GM19395 (cell line): ENCODE results near the gene PPP1R13L.
"Not testable (repeated sequence)": the region's sequence is repeated elsewhere in the genome, so short reads cannot be mapped to it uniquely, and the experiment has no call there.

Experiments used
- ATAC-seq: cut with Tn5 transposase; IDR thresholded peaks from one replicate; pipeline ENCODE4 v1.9.1; 2021; ENCODE audit warnings: mild to moderate bottlenecking, moderate library complexity; ENCODE audit not compliant: unreplicated experiment

PPP1R13L gene

GRCh38 chr19:45404557-45405434, at the start of gene PPP1R13L:
PPP1R13L (minus strand) TSS chr19:45405069; CDS start chr19:45398318, 6,751 bp downstream.
- ATAC-seq: no peak

DNA sequence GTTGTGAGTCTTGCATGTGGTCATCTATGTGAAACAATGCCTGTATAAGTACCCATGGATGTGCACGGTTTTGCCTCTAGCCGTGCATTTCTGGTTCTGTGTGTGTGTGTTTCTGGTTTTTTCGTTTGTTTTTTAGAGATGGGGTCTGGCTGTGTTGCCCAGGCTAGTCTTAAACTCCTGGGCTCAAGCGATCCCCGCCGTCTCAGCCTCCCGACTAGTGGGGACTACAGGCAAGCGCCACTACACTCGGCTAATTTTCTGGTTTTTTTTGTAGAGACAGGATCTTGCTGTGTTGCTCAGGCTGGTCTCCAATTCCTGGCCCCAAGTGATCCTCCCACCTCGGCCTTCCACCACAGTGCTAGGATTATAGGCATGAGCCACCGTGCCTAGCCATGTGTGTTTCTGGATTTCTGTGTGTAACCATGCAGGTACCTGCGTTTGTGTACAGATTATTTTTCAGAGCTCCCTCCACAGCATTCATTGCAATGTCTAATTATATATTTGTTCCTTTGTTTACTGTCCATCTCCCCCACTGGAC, 47.0 kb upstream of the PPP1R13L start:
- ATAC-seq: no peak

DNA sequence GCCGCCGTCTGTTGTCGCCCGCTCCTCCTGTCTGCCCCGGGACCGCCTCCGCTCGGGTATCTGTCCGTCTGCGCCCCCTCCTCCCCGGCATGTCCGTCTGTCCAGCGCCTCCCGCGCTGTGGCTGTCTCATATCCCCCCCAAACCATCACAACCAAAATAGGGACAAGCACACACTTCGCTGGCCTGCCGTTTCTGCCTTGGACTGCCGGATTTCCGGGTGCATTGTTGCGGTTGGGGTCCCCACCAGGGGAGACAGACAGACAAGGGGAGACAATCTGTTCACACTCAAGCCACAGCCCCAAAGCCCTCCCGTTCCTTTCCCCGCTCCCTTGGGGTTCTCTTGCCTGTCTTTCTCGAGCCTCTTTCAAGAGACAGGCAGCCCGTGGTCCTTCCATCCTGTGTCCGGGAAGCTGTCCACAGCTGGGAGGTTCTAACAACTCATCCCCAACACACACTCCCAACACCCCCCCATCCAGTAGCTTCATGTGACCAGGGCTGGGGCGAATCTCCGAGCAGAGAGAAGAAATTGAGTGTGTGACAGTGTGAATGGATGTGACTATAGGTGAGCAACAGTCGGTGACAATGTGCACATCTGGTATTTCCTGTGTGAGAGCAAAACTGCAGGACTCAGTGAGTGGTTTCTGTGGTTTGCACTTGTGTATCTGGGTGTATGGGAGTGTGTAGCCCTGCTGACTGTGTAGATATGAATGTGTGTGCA, 46.4 kb upstream of the PPP1R13L start:
- ATAC-seq: peak; percentile 20

DNA sequence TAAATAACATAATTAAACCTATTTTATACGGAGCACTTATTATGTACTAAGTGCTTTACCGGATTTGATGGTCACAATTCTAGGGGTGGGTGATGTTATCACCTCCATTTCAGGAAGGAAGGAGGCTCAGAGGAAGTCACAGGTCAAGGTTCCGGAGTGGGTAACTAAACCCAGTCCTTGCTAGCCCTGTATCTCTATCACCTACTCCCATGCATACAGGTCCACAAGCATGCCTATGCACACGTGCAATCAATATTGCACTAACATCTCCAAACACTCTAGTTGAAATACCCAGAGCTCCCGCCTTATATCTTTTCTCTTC, 45.1 kb upstream of the PPP1R13L start:
- peak; percentile 20 for ATAC-seq

DNA sequence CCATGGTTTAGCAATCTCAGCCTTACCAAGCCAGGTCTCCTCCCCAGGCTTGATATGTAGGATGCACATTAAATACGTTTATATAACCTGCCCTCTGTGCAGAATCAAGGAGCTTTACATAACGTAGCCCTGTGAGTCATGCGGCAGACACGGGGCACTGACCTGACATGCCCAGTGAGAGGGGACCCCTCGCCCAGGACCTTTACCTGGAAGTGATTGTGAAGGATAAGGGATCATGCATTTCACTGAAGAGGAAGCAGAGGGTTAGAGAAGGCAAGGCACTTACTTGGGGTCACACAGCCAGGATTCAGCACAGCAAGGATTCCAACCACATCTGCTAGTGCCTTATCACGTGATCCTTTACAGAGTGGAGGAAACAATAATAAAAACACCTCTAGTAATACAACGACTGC, 44.0 kb upstream of the PPP1R13L start:
- no peak for ATAC-seq

DNA sequence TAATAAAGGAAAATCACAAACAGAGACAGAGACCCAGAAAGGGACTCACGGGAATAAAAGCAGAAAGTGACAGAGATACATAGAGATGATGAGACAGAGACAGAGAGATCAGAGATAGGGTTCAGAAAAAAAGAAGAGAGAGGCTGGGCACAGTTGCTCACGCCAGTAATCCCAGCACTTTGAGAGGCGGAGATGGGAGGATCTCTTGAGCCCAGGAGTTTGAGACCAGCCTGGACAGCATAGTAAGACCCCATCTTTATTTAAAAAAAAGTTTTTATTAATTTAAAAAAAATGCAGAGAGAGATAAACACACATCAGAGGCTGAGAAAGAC, 43.5 kb upstream of the PPP1R13L start:
- no peak for ATAC-seq

DNA sequence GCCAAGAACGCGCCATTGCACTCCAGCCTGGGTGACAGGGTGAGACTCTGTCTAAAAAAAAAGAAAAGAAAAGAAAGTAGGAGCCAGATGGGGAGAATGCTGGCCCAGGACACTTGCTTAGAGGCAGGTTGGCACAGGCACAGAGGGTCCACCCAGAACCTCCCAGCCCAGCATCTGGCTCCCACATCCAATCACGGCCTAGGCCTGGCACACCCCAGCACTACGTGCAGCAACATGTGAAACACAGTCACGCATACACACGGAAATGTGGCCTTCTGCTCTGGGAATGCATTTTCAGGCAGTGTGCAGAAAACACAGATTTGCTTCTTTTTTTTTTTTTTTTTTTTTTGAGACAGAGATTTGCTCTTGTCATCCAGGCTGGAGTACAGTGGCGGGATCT, 42.1 kb upstream of the PPP1R13L start:
- no peak for ATAC-seq

GRCh38 chr19:45446295-45446694, 41.4 kb upstream of the PPP1R13L start:
- no peak for ATAC-seq

DNA sequence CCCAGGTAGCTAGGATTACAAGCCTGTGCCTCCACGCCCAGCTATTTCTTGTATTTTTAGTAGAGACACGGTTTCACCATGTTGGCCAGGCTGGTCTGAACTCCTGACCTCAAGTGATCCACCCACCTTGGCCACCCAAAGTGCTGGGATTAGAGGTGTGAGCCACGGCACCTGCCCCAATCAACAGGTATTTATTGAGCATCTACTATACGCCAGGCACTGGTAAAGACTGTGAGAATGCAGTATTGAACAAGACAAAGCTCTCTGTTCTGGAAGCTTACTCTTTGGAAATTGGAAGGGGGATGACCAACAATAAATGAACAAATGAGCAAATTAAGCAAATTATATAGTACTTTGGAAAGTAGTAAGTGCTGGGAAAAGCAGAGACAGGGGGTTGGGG, 40.3 kb upstream of the PPP1R13L start:
- ATAC-seq: no peak

GRCh38 chr19:45444318-45445041, 39.6 kb upstream of the PPP1R13L start:
- ATAC-seq: no peak

GRCh38 chr19:45443462-45444317, 38.8 kb upstream of the PPP1R13L start:
- no peak for ATAC-seq

- no peak for ATAC-seq
These were observed 38.1 kb upstream of the PPP1R13L start for GRCh38 chr19:45442778-45443461.

DNA sequence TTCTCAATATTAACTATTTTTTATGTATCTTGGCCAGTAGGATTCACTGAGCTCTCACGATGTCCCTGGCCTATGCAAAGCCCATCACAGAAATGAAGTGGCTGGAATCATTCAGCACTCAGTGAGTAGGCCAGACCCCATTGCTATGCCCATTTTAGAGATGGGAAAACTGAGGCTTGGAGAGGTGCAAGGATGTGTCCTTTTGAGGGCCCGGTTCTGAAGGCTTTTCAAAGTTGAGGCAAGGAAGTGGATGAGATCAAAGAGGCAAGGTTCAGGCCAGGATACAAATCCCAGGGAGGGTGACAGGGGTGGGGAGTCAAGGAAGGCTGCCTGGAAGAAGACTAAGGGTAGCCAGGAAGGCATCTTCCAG, 37.5 kb upstream of the PPP1R13L start:
- ATAC-seq: no peak

DNA sequence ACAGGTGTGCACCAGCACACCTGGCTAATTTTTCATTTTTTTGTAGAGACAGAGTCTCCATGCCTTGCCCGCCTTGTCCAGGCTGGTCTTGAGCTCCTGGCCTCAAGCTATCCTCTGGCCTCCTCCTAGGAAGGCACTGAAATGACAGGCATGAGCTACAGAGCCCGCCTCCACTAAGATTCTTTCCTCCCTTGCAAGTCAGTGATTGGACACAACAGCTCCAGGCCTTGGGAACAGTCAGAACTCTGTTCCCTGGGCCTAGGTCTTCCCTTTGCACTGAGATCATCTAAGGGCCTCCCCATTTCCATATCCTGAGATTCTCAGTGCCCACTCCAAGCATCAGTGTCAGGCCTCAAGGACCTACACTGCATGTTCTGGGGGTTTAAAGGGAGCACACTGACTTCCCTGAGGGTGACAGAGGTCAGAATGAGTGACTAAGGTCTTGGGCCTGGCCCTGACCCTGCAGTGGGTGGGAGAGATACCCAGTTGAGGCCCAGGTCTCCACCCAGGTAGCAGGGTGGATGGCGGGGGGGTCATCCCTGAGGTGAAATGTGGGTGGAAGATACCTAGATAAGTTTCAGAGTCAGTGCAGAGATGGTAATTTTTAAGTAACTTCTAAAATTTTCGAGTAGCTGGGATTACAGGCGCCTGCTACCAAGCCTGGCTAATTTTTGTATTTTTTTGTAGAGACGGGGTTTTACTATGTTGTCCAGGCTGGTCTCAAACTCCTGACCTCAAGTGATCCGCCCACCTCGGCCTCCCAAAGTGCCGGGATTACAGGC, 36.2 kb upstream of the PPP1R13L start:
- no peak for ATAC-seq

DNA sequence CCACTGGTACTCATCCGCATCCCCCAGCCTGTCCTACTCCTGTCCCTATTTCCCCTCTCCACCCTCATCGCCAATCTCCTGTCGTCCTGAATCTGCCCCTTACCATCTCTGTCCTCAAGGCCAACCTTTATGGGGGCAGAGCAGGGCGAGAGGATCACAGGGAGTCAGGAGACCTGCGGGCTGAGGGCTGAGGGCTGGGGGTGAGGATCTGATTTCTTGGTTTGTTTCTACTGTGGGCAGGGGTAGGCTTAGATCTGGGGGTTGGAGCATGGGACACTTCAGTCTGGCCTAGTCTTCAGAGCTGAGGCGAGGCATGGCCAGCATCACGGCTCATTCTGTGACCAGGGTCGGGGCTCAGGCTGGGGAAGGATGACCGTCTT, 35.4 kb upstream of the PPP1R13L start:
- no peak for ATAC-seq

- peak; percentile 55 for ATAC-seq
These were observed 34.8 kb upstream of the PPP1R13L start for GRCh38 chr19:45439569-45440258.

DNA sequence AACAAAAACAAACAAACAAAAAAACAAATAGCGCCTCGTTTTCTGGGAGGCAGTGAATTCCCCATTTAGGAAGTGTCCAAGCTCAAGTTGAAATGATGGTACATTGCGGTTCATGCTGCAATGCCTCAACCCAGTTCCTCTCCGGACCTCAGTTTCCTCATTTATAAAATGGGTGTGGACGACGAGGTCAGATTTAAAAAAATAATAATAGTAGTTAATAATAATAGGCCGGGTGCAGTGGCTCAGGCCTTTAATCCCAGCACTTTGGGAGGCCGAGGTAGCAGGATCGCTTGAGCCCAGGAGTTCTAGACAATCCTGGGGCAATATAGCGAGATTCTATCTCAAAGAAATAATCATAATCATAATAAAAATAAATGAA, 34.3 kb upstream of the PPP1R13L start:
- ATAC-seq: no peak

DNA sequence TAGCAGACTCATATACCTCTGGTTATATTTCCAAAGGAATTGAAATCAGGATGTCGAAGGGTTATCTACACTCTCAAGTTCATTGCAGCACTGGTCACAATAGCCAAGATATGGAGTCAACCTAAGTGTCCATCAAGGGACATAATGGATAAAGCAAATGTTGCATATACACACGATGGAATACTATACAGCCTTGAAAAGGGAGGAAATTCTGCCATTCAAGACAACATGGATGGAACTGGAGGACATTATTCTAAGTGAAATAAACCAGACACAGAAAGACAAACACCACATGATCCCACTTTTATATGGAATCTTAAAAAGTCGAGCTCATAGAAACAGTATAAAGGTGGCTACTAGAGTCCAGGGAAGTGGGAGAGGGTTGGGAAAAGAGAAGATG, 32.5 kb upstream of the PPP1R13L start:
- no peak for ATAC-seq

GRCh38 chr19:45432543-45432942, 27.7 kb upstream of the PPP1R13L start:
- ATAC-seq: not testable (repeated sequence)
